GM18498 (cell line): ENCODE data around the gene CACNB4.
"Not testable (repeated sequence)": the region's sequence is repeated elsewhere in the genome, so short reads cannot be mapped to it uniquely, and the experiment has no call there.

Experiments used
- ATAC-seq: cut with Tn5 transposase; IDR thresholded peaks from one replicate; pipeline ENCODE4 v1.9.1; 2021; ENCODE audit warnings: mild to moderate bottlenecking, moderate library complexity; ENCODE audit not compliant: unreplicated experiment

The CACNB4 gene

DNA sequence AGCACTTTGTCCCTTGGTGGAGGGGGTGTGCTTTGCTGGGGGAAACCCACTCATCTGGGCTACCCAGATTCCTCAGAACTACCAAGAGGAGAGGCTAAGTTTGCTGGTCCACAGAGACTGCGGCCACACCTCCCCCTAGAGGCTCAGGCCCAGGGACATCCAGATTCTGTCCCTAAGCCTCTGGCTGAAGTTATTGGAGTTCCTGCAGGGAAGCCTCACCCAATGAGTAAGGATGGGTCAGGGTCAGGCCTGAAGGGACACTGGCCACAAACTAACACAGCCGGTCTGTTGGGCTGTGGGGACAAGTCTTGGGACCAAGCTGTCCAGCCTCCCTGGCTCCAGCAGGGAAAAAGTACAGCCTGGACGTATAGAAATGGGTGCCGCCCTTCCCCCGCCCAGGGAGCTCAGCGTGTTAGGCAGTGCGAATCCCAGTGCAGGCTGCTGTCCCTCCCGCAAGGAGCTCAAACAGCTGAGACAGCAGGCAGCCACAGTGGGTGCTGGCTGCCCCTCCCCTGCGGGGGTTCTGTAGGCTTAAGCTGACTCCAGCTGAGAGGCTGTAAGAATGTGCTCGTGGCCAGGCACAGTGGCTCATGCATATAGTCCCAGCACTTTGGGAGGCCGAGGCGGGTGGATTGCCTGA is 183.7 kb downstream of the CACNB4 start:
- no peak for ATAC-seq

DNA sequence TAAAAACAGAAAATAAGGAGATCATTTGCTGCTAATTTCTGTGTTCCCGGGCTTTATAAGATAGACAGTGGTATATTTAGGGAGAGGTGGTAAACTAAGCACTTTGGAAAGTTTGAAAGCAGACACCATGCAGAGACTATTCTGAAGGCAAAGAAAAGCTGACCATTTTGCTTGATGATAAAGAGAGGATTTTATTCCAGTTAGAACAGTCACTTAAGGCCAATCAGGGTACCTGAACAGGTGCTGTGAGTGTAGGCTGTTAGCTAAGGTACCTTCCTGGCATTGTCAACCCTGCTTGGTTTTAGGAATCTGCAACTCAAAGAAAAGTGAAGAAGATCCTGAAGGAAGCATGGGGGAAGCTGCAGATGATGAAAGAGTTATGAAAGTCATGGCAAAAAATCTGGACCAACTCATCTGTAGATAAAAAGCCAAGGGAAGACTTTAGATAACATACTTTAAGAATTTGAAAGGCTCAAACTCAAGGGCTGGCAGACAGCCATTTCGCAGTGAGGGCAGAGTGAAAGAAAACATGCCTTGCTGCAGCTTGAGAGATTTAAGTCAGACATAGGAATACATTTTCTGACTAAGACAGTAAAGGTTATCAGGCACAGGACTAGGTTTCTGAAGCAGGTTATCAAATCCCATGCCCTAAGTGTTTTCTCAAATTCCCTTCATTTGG is 190.5 kb downstream of the CACNB4 start:
- no peak for ATAC-seq

DNA sequence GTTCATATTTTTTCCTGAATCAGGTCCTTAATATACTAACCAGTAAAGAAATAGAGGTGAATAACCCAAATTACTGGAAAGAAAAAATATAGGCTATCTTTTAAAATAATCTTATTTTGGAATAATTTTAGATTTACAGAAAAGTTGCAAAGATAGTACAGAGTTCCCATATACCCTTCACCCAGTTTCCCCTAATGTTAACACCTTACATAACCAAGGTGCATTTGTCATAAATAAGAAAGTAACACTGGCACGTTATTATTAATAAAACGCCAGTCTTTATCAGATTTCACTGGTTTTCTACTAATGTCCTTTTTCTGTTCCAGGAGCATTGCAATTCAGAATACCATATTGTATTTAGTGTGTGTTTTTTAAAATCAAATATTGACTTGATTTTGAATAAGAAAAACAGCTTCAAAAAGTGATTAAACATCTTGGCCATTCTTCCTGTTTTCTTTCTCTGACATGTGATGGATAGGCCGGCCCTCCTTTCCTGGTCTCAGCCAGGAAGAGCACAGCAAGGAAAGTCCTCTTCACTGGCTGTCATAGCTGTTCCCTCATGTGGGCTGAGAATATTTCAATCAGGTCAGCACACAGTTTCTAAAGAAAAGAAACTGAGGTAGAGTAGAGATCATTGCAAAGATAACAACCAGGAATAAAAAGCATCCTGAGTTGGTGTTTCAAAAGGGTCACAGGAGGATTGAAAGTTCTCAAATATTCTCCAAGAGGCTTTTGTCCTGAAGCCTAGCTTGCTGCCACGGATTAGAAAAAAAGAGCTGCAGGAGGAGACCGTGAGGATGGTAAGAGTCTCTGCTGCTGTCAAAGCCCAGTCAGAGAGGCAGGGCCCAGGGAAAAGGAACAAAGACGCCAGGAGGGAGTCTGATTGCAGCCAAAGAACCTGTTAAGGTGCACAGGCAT is 191.3 kb downstream of the CACNB4 start:
- no peak for ATAC-seq

DNA sequence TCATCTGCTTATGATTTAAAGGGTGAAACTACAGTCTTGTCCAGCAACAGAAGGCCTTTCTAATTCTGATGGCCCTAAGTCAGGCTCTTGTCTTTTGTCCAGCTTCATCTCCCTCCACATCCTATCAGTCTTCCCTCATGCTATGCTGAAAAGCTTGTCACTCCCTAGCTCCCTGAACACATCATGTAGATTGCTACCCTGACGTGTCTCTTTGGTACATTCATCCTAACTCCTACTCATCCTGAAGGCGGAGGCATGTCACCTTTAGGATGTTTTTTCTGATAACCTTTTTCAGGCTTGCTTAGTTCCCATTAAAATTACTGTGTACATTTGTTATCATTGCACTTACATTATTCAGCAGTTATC is 192.2 kb downstream of the CACNB4 start:
- ATAC-seq, result peak; percentile 26

DNA sequence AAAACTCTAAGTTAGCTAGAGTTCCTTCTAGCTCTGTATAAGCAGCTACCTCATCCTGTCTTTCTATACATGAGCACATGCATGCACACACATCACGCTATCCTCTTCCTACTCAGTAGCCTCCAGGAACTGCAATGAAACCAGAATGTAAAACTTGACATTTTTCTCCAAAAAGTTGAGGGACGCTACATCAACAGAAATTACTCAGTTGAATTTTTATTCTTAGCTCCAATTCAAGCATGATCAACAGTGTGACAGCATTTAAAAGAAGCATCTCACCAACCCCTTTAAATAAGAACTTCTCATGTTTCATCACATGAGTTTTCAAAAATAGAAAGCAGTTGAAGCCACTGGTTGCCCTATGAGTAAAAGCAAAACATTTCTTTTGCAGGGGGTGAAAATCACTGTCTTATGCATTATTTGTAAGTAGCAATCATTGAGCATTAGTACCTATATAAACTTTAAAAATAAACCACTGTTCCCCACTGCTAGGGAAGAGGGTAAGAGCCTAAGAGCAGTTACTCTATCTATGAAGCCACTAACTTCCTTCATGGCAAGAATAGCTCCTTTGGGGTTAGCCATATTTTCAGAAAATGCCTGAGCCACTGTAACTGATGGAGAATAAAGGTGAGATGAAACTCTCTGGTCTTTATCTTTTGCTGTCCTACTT is 192.7 kb downstream of the CACNB4 start:
- ATAC-seq, result peak; percentile 81

DNA sequence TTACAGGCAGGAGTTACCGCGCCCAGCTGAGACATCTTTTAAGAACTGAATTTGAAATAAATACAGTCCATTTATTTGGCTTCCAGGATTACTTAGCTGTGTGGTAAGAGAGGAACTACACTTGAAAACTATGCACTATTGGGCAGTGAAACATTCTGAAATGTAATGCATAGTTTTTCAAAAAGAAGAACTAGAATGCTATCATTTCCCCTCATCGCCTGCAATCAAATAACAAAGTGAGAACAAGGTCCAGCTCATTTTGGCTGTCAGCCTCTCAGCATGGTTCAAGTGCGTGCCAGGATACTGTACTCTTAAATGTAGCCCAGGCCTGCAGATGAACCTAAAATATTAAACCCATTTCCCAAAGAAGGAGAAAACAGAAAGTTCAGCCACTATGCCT is 194.0 kb downstream of the CACNB4 start:
- no peak for ATAC-seq

DNA sequence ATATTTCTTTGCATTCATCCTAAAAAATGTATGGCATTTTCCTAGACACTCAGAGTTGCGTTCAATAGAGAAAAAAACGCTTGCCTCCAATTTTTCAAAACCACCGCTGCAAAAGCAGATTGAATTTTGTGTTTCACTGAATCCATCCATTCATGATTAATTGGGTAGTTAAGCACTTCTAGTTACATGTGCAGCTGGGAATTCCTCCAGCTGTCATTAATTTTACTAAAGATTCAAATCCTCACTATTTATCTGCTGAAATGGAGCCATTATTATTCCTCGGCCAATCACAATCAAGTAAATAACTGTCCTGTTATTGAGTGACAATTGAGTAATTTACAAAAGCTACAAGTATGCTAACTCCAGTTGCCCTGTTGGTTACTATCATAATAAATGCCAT is 194.8 kb downstream of the CACNB4 start:
- no peak for ATAC-seq

DNA sequence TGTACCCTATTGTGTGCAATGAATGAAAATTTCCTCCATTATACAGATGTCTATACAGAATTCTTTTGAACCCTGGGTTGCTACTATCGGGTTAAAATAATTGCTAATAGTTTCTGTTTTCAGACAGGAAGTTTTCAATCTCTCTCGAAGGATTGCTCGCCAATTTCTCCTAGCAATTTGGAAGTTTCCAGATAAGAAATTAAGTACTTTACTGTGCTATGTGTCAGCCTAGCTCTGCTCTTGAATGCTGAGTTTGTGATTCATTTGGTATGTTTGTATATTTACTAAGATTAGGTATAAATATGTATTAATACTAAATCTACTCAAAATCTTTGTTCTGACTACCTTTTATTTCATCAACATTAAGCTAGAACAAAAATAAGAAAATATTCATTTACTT is 196.0 kb downstream of the CACNB4 start:
- no peak for ATAC-seq

DNA sequence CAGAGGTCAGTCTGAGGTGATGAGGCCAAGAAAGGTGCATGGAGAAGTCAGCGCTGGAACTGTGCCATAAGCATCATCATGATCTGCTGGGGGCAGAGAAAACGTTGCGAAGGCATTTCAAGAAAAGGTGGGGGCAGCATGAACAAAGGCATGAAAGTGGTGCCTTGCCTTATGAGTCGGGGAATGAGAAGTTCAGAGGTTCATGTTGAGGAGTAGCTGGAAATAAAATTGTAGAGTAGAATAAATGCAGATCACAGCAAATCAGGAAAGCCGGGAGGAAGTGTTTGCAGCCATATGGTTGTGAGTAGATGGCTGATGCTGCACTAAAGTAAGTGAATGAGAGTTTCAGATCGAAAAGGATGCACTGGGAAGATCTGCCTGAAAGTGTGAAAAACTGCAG is 198.5 kb downstream of the CACNB4 start:
- ATAC-seq, result no peak

DNA sequence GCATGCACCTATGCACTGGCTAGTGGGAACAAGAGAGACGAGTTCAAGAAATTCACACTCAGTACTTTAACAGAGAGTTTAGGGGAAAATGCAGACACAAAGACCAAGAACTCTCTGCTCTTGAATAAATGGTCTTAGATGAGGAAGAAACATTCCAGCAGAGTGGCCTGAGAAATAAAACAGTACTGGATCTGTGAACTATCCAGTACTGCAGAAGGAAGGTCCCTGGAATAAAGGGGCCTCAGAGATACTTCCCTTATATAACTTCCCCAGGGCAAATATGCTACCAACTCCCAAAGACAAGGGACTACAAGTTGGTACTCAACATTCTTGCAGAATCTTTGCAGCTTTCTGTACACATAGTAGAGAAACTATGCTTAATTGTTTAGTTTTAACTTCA is 199.7 kb downstream of the CACNB4 start:
- no peak for ATAC-seq

DNA sequence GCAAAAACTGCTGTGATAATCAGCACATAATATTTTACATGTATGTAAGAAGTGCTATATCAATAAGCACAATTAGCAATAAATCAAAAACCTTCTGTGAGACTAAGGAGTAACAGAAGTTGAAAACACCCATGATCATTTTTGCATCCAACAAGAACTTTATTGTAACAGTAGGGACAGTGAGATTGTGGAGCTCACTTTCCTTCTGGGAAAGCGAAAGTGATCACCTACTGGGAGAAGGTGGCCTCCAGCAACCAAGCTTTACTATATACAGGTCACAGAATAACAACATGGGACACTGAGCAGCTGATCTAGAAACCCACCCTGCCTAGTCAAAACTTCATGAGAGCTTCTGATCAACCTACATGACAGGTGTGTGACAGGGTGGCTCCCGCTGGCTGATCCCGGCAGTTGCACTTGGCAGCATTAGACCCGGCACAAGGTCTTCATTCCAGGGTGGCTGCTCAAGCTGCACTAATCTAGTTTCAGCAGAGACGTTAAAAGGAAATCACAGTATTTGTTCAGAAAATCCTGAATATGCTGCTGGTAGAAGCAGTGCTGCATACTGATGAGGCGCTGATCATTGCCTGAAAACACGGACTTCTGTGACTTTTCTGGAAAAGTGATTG is 207.2 kb downstream of the CACNB4 start:
- ATAC-seq, result no peak

DNA sequence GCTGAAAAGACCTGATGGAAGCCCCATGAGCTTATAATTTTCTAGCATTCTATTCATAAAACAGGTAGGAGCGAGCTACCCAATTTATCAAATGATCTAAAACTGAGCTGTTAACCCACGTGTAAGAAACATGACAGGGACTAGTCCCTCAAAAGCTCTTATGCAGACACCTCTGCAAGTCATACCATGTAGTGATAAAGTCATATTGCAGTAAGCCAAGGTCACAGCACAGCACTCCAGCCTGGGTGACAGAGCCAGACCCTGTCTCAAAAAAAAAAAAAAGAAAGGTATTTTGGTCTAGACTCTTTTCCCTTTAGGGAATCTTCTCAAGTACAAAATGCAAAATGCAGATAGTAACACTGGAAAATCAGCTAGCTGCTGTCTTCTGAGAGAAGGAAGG is 211.7 kb downstream of the CACNB4 start:
- ATAC-seq, result no peak

DNA sequence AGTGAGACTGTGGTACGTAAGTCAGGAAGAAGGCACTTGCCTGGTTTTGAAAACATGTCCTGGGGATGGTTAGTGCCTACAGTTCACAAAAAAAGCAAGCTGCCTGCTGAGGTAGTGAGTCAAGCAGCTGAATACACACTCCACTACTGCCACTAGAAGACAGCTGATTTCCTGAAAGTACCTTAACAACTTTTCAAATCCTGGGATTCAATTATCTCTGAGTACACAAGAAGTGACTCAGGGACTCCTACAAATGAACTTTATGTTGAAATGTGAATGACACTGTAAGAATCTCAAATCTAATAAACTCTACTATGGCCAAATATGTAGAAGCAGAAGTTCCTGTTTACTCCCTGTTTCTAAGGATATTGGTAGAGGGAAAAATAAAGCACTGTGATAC is 212.6 kb downstream of the CACNB4 start:
- no peak for ATAC-seq

DNA sequence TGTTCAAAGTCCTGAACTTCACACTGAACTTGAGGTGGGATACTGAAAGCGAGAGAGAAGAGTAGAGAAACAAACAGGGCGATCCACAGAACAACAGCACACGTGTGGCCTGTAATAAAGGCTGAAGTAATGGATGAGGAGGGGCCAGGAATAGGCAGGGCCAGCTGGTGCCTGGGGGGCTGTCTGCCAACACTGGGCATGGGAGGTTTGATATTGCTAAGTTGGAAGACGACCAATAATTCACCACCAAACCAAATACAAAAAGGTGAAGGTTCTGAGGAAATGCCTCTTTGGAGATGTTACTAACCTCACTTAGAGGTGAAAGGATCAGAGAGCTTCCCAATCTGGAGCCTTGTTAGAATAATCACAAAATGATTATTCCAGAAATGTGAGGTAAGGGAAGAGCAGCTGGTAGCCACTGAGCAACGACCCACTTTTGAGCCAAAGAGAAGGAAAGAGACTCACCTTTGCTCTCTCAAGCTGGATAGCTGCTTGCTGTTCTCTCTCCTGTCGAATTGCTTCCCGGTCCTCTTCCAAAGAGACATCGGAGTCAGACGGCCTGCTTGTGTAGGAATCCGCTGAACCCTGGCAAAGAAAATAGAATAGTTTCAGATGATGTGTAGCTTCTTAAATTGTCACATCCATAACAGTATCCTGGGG is 215.9 kb downstream of the CACNB4 start:
- no peak for ATAC-seq

DNA sequence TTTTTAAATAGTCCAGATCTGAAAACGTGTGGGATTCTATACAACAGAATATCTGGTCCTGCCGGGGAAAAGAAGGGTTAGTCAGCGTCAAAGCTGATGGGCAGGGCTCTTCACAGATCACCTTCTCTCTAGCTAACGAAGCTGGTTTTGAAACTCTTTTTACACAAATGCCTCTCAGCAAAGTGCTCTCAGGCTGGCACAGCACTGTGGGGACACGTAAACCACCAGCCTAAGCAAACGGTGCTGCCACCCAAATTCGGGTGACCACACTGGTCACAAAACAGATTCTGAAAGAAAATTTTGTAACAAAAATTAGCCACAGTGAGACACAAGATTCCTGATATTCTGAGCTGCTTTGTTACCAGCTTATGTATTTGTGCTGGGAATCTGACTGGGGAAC is 217.5 kb downstream of the CACNB4 start:
- ATAC-seq, result no peak

DNA sequence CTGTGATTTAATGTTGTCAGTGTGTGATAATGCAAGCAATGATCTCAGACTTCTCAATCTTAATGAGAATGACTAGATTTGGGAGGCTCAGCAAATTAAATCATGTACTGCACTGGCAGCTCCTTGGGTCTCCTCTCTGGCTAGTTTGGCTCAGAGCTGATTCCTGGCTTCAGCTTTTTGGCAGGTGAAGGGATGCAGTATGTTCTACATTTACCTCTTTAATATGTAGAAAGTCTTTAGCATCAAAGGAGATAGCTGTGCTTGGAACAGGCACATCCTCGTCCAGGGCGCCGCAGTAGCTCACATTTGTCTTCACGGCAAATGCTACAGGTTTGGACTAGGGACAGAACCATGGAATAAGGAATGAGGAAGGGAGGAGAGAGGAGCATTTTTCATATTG is 218.3 kb downstream of the CACNB4 start:
- no peak for ATAC-seq

DNA sequence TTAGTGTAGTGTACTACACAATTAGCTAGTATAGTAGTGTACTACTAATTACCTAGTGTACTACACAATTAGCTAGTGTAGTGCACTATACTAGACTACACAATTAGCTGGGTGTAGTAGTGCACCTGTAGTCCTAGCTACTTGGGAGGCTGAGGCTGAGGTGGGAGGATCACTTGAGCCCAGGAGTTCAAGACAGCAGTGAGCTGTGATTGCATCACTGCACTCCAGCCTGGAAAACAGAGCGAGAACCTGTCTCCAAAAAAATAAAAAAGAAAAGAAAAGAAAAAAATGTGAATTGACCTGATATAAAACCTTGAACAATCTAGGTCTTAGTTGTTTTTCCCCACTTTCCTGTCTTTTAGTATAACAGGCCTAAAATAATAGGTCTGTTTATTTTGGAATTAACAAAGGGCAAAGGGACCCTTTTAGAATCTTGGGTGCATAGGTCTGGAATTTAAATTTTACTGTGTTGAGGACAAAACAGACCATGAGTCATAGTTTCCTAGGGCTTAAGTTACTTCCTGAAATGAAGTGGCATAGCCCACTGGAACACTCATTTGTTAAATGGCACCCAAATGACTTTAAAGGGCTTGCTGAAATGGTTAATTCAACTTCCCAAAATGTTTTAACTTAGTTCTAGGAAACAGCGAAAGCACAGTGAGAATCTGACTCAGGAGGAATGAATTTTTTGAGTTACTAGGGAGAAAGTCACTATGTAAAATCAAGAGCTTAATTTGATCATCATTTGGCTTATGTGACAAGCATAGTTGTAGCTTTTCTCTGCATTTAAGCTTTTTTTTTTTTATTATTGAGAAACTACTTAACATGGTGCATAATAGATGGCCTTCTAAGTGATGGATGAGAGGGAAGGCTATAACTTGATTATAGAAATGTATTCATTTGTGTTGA is 219.9 kb downstream of the CACNB4 start:
- ATAC-seq, result peak; percentile 59

DNA sequence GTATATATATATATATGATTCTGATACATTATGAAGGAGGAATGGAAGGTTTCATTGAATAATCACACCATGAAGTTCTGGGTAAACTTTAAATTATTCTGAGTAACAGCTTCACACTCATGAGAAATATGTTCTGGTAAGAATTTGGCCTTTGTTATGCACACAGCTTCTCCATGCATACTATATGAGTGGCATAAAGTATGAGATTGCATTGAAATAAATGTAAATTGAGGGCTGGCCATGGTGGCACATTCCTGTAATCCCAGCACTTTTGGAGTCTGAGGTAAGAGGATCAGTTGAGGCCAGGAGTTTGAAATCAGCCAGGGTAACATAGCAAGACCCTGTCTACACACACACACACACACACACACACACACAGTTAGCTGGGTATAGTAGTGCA is 220.6 kb downstream of the CACNB4 start:
- ATAC-seq, result no peak

DNA sequence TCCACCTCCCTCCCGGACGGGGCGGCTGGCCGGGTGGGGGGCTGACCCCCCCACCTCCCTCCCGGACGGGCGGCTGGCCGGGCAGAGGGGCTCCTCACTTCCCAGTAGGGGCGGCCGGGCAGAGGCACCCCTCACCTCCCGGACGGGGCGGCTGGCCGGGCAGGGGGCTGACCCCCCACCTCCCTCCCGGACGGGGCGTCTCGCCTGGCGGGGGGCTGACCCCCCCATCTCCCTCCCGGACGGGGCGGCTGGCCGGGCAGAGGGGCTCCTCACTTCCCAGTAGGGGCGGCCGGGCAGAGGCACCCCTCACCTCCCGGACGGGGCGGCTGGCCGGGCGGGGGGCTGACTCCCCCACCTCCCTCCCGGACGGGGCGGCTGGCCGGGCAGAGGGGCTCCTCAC is 223.2 kb downstream of the CACNB4 start:
- not testable (repeated sequence) for ATAC-seq
